Progenitor cell of endocrine pancreas (in vitro differentiated cells): ENCODE data around the gene SFXN5. TPM values are rescaled to one million over a fixed set of nuclear protein-coding genes. Genes with fewer than 3 reads are reported as not detected.

ENCODE experiments used
- DNase-seq: peaks from one replicate; pipeline ENCODE4 v3.0.0; 2021; ENCODE audit warnings: low spot score; ENCODE audit not compliant: unreplicated experiment
- H3K27ac Mint-ChIP-seq: 2 replicates; pipeline ENCODE4 v1.8.0; 2021; ENCODE audit warnings: mild to moderate bottlenecking, moderate library complexity, mixed read lengths
- H3K27me3 Mint-ChIP-seq: 2 replicates; pipeline ENCODE4 v1.8.0; 2021; ENCODE audit warnings: mixed read lengths
- H3K36me3 Mint-ChIP-seq: 2 replicates; pipeline ENCODE4 v1.8.0; 2022; ENCODE audit warnings: mixed read lengths; ENCODE audit not compliant: insufficient read depth
- H3K4me1 Mint-ChIP-seq: 2 replicates; pipeline ENCODE4 v1.8.0; 2021; ENCODE audit warnings: low read depth, mixed read lengths
- H3K4me3 Mint-ChIP-seq: 2 replicates; pipeline ENCODE4 v1.8.0; 2021; ENCODE audit warnings: low read depth, mild to moderate bottlenecking, moderate library complexity, mixed read lengths
- H3K9me3 Mint-ChIP-seq: 2 replicates; pipeline ENCODE4 v1.8.0; 2021; ENCODE audit warnings: low read depth, mixed read lengths
- total RNA-seq: library from RNA; stranded (reverse); gene quantifications from 2 replicates; pipeline ENCODE4 v1.2.1, GENCODE V29; 2021
- TF ChIP-seq, protein P1 (sequence below): fragments of 200-600 bp; sonication (generic); IDR thresholded peaks from one replicate; pipeline ENCODE4 v1.5.0; 2021; ENCODE audit warnings: antibody characterized with exemption, mild to moderate bottlenecking; ENCODE audit not compliant: unreplicated experiment

SFXN5 gene
- total RNA-seq, 1 donor from 2014 or later: 33.1 TPM

DNA sequence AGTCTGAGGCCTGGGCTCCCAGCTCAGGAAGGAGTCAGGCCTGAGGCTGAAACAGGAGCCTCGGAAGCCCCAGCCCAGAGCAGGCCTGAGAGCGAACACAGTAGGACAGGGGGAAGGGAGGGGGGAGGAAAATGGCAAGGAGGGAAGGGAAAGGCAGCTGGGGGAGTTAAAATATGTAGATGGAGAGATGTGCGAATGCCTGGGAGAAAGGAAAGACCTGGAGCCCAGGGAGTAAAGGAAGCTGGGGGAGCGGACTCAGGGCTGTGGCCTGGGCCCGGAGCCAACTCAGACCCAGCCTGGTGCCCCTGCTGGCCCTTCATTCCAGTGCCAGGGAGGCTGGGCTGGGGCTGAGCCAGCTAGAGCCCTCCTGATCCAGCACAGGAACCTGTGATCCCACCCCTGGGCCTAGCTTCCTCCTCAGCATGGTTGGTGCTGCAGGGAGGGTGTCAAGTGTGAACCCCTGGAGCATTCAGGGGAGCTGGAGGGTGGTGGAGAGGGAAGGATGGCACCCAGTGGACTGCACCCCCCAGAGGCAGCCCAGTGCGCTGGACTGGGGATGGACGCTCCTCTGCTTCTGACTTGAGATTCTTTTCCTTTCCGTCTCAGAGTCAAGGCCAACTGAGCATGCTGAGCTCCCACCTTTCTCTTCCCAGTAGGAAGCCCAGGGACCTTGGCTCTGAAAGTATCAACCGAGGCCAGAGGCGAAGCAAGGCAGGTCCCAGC is 107.9 kb downstream of the SFXN5 start:
- no peak for DNase-seq
- TF ChIP-seq, protein P1, sequence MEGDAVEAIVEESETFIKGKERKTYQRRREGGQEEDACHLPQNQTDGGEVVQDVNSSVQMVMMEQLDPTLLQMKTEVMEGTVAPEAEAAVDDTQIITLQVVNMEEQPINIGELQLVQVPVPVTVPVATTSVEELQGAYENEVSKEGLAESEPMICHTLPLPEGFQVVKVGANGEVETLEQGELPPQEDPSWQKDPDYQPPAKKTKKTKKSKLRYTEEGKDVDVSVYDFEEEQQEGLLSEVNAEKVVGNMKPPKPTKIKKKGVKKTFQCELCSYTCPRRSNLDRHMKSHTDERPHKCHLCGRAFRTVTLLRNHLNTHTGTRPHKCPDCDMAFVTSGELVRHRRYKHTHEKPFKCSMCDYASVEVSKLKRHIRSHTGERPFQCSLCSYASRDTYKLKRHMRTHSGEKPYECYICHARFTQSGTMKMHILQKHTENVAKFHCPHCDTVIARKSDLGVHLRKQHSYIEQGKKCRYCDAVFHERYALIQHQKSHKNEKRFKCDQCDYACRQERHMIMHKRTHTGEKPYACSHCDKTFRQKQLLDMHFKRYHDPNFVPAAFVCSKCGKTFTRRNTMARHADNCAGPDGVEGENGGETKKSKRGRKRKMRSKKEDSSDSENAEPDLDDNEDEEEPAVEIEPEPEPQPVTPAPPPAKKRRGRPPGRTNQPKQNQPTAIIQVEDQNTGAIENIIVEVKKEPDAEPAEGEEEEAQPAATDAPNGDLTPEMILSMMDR: no peak
- no peak overlapping the region for H3K27ac Mint-ChIP-seq
- no peaks in the 10 kb centered on the region for H3K27me3 Mint-ChIP-seq
- H3K4me3 Mint-ChIP-seq: no peak overlapping the region
- H3K36me3 Mint-ChIP-seq: peaks cover 11% of the 10 kb centered on the region
- H3K4me1 Mint-ChIP-seq: peaks cover 8% of the 10 kb centered on the region
- no peaks in the 10 kb centered on the region for H3K9me3 Mint-ChIP-seq

DNA sequence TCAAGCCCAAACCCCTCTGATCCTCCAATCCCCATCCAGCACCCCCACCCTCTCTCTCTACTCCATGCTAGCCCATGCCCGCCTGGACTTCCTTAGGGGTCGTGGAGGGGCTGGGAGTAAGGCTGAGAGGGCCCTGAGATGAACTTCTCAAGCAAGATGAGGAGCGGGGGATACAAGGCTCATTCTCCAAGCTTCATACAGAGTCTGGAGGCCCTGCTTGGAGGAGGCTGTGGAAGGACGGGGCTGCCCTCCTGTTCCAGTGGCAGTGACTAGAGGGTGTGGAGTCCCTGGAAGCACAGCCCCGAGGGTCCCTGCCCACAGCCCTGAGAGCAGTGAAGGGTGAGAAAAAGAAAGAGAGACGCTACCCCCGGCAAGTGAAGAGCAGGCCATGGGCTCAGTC is 108.6 kb downstream of the SFXN5 start:
- no peaks in the 10 kb centered on the region for H3K9me3 Mint-ChIP-seq
- no peak for DNase-seq
- peaks cover 8% of the 10 kb centered on the region for H3K4me1 Mint-ChIP-seq
- H3K36me3 Mint-ChIP-seq: peaks cover 11% of the 10 kb centered on the region
- H3K4me3 Mint-ChIP-seq: no peak overlapping the region
- no peak overlapping the region for H3K27ac Mint-ChIP-seq
- no peaks in the 10 kb centered on the region for H3K27me3 Mint-ChIP-seq
- TF ChIP-seq, protein P1: no peak

DNA sequence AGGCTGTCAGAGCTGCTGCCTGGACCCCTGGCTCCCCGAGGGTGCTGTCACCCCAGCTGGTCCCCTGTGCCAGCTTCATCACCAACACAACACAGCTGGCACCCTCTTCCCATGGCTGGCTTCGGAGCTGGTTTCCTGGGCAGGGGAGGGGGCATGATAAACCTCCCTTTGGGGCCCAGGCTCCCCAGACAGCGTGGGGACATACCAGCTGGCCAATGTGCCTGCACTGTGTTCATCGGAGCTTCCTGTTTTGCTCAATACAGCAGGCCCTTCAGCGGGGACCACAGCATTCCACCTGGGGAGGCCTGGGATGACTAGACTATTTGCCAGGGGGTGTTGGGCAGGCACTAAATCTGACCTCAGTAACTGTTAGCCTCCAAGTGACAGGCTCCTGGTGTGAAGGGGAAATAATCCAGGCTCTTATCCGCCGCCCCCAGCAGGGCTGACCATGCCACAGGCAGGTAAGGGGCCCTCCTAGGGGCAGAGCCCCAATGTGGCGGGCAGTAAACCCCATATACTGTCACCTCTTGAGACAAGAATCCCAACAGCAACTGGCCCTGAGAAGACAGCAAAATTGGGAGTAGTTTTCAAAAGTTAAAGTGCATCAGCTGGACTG is 109.6 kb downstream of the SFXN5 start:
- no peaks in the 10 kb centered on the region for H3K9me3 Mint-ChIP-seq
- H3K4me3 Mint-ChIP-seq: no peak overlapping the region
- peaks cover 9% of the 10 kb centered on the region for H3K36me3 Mint-ChIP-seq
- DNase-seq: no peak
- H3K27ac Mint-ChIP-seq: no peak overlapping the region
- peaks cover 8% of the 10 kb centered on the region for H3K4me1 Mint-ChIP-seq
- H3K27me3 Mint-ChIP-seq: no peaks in the 10 kb centered on the region
- TF ChIP-seq, protein P1: no peak

DNA sequence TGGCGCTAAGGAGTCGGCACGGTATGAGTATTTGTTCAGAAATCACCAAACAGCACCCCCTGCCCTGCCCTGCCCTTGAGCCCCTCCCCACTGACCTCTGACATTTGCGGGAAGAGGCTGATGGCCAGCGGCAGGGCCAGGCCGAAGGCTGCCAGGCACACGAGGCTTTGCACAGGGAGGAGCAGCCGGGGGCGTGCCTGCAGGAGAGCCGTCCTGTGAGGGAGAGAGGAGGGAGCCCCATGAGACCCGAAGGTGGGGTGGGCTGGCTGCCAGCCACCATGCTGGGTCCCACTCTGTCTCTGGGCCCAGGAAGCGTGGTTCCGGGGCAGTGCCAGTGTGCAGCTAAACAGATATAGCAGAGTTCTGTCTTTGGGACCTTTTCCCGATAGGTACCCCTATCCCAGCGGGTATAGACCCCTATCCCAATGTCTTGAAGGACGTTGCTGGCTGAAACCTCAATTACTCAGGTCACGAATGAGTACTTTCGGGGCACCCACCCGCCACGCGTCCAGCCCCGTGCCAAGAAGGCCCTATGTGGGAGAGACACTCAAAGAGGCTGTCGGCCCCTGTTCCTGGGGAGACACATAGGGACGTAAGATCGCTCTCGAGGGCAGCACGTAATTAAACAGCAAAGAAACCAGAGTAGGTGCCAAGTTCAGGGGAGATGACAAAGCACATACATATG is 110.3 kb downstream of the SFXN5 start:
- no peak for DNase-seq
- no peaks in the 10 kb centered on the region for H3K27me3 Mint-ChIP-seq
- H3K9me3 Mint-ChIP-seq: no peaks in the 10 kb centered on the region
- H3K4me3 Mint-ChIP-seq: no peak overlapping the region
- H3K27ac Mint-ChIP-seq: peak overlapping the region; percentile 49
- peaks cover 11% of the 10 kb centered on the region for H3K36me3 Mint-ChIP-seq
- peaks cover 12% of the 10 kb centered on the region for H3K4me1 Mint-ChIP-seq
- TF ChIP-seq, protein P1: no peak
